NCI-H2196 treated with DMSO at 0.1 percent for 48 hours (cell line): Measurements from ENCODE around the gene PANK1.
A peak's percentile ranks its signal among the peaks of the same experiment; 100 is the strongest.

ENCODE experiments used
- DNase-seq: peaks from one replicate; lab custom pipeline; 2025; ENCODE audit not compliant: unreplicated experiment; lab: John Stamatoyannopoulos, UW

The PANK1 gene

DNA sequence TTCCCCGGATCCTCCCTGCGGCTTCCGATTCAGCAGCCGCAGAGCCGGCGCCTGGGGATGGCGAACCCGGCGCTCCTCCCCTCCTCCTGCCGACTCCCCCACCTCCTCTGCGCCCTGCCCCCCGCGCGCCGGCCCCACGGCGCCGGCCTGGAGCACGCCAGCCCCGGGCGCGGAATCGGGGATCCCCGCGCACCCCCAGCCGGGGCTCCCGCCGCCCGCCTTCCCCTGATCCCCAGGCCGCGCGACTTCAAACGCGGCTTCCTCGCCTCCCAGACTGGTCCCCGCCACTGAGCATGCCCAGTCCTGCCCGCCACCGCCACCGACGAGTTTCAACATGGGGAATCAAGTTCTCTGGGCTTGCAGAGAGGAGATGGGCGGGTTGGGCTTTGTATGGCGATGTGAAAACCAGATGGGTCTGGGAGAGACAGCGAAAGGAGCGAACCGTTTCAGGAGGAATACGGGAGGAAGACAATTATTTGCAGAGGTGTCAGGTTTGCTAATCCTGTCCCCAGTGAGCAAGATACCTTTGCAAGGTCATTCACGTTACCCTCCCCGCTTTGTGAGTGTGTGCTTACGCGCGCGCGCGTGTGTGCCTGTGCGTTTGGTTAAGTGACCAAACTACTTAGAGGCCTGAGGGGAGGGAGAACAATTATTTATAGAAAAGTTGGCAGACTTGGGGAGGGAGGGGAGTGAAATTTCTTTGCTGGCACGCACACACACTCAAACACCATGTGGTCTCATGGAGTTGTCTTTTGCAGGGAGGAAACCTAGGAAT lies at the start of gene PANK1:
Gene PANK1 (minus strand): TSS at position 276 of the 775 bp plus-strand sequence. CDS start 351 bp downstream, outside the sequence.
- no peak for DNase-seq

DNA sequence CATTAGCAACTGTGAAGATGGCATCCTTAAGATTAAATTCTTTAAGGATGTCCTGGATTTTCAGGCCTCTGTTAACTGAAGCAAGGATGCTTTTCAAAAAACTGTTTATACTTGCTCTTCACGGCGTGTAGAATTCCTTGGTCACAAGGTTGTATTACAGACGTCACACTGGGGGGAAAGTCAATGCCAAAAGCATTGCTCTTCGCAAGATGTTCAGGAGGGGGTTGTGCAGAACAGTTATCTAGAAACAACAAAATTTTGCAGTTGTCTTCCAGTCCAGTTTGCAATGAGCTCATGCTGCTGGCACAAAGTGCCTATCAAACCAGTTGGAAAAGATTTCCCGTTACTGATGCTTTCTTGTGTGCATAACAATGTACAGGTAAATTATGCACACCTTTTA lies 48.1 kb upstream of the PANK1 start:
- no peak for DNase-seq

DNA sequence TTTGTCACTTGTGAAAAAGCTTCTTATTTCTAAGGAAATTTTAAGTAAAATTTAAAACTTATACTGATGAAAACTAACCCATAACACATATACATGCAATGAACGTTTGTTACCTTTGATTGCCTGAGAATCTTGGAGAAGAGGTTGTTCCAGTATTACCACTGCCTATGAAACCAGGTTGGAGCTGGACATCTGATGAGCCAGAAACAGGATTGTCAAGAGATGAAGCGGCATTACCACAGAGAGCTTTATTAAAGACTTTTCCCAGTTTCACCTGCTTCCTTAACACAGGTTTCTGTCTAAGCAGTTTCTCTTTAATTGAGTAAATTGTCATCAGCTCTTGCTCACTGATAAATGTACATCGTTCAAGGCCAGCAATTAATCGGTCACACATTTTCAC lies 47.4 kb upstream of the PANK1 start:
- no peak for DNase-seq

DNA sequence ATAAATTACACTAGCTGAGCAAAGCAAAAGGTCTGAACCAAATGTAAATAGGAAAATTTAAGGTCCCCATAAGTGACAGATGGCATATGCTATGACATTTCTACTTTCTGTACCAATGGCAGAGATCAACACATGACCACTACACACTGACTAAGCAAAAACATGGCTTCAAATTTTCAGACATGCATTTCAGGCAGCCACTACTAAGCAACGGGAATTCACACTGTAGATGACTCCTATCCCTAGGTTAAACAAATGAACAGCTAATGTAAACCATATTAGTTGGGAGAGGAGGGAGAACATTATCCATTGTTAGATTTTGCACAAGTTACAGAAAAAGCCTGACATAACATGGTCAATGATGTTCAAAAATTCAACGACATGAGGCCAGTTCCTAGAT lies 45.0 kb upstream of the PANK1 start:
- DNase-seq = no peak

DNA sequence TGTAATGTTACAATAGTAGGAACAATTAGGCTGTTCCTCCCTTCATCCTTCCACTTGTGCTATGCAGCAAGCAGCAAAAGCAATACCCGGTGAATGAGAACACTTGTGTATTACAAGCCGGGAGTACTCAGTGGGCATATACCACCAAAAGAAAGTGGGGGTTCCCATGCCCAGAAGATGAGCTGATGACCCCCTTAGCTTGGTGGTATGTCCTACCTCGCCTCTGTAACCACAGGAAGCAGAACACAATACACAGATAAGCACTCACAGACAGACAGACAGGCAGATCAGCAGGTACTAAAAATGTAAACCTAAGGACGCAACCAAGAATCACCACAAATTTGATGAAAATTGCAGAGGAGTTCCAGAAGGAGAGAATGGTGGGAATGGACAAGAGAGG lies 40.9 kb upstream of the PANK1 start:
- no peak for DNase-seq

DNA sequence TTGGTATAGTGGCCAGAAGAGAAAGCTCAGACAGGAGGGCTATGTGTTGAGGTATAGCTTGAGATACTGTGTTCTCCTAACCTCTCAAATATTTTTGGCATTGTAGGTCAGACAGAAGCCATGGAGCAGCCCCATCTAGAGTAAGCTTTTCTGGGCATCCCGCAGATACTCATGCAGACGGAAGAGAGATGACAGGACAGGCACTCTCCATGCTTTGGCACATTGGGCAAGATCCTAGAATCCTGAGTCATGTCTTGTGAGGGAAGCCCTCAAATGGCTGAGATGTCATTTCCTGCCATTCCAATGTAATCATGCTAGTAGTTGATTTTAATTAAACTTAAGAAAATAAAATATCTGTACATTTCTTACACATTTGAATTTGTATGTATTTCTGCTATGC lies 39.6 kb upstream of the PANK1 start:
- DNase-seq = no peak

DNA sequence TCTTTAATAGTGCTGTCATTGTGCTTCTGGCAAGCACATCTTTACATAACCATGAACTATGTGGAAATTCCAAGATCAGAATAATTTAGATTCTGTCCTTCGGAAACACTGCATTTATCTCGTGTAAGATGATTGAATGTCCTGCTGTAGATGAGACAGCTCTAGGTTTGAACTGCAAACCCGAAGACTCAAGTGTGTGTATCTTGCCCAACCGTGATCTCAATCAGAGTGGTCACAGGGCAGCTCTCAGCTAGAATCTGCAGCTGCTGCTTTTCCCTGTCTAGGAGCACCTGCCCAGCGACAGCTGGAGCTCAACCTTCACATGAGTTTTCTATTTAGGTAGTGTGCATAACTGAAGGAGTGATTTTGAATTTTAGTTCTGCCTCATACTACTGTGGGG lies 38.8 kb upstream of the PANK1 start:
- DNase-seq = peak; percentile 2

DNA sequence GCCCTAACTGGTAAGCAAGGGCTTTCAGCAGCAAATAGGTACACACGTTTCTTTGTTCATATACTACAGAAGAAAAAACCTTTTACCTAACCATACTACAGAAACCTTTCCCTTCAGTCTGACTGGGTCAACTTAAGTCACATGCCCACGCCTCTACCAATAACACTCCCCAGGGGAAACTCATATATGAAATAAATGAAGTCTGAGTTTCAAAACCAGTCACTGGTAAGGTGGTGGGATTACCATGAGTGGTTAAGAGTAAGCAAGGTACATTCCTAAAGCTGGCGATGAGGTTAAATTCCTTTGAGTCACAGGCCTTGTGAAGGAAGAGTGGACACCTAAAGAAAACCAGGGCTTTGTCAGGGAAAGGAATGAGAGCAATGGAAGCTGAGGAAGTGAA lies 34.9 kb upstream of the PANK1 start:
- DNase-seq = no peak

DNA sequence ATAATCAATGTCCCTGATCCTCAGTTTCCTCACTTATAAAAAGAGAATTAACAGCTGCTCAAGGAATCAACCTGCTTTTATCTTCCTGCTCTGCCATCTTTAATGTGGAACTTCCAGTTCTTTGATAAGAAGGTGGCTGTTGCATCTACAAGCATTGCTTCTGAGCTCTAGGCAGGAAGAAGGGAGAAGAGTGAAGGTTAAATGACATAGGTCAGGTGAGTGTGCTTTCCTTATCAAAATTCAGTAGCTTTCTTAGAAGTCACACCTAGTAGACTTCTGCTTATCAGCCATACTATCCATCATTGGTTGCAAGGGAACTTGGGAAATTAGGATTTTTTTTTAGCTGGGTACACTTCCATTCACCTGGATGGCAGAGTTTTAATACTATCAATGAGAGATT lies 32.3 kb upstream of the PANK1 start:
- DNase-seq = no peak

DNA sequence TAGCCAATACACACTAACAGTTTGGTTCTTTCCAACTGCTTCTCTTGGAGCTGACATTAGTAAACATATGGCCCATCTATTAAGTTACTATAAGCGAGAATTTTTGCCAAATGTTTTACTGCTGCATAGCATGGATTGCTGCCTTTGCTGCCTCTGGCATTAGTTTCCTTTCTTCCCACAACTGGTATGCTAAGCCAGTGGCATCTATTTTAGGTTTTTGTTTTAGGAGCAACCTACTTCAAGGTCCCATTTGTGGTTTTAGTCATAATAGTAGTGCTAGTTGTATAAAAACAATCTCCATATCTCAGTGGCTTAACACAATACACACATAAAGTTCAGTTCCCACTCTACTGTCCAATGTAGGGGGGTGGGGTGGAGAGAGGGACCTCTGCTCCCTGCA lies 25.9 kb upstream of the PANK1 start:
- no peak for DNase-seq

DNA sequence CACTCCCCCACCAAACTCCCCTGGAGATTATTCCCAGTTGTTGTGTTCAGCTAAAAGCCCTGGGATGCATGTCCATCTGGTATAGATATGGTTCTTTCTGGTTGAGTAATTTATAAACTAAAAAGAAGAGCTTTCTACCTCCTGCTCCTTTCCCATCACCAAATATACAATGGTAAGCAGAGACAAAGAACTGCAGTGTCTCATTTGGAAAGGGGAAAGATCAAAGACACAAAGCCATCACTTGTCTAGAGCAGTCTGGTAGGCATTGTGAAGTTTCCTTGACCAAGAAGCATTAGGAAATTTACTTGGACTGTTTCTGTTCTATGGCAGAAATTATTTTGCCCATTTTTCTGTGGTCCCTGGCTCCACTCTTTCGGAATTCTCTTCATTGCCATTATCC lies 24.9 kb upstream of the PANK1 start:
- no peak for DNase-seq

DNA sequence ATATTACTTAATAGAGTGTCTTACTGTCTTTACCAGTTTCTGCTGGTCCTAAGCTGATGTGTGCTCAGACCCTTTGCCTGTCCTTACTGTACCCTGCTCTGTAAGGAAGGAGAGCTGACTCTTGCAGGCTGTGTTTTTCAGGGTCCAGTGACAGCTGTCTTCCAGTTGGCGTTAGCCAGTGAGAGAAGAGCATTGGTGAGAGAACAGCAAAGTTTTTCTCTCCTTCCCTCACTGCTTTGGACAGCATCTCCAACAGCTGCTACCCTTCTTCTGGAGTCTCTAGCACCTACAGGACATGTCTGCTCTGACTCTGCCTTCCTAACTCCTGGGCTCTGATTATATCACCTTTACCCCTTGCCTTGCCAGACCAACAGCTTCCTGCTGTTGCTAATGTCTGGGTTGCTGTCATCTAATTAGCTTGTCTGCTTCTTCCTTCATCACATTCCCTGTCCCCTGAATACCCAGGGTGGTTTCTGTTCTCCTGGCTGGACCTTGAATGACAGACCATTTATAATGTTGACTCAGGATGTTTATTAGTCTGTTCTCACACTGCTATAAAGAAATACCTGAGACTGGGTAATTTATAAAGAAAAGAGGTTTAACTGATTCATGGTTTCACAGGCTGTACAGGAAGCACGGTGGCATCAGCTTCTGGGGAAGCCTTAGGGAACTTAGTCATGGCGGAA lies 23.5 kb upstream of the PANK1 start:
- no peak for DNase-seq

DNA sequence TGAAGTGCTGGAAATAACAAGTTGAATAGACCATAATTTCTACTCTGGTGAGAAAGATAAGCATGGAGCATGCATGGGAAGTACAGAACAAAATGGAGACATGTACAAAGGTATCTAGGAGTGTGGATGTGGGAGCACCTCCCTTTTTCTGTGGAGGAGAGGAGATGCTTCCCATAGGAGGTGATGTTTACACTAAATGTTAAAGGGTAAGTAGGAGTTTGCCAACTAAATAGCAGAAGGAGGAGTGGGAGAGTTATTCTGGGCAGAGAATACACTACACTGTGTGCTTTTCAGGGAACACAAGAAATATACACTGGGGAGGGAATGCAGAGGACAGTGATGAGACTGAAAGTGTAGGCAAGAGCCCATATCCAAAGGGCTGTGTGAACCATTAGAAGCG lies 21.1 kb upstream of the PANK1 start:
- DNase-seq = no peak

DNA sequence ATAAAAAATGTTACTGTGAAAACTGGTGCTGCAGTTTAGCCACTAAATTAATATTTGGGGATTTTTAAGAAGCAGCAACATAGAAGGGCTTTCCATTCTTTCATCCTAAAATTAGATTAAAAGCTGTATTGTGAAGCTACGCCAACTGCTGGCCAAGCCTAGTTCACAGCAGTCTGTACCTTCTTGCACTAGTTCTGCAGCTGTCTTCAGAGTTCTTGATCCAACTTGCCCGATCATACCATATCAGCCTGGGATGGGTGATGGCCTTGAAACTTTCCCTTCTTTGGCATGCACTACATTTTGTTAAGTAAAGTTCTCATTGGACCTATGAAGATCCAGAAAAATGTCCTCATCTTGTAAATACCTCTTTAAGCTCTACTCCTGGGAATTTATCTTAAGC lies 20.3 kb upstream of the PANK1 start:
- no peak for DNase-seq

DNA sequence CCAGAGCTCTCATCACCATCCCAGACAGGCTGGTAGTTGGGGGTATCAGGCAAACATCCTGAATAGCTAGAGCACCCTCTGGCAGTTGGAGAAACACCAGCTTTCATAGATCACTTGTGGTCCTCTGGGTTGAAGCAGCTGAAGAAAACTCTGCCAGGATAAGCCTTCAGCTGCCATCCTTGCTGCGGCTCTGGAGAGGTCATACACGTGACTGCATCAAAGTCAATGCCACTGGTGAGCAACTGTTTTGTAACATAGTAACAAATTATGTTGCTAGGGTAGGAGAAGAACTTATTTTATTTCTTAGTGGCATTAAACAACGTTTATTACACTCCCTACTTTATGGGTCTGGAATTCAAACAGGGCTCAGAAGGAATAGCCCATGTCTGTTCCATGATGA lies 19.2 kb upstream of the PANK1 start:
- DNase-seq = no peak

DNA sequence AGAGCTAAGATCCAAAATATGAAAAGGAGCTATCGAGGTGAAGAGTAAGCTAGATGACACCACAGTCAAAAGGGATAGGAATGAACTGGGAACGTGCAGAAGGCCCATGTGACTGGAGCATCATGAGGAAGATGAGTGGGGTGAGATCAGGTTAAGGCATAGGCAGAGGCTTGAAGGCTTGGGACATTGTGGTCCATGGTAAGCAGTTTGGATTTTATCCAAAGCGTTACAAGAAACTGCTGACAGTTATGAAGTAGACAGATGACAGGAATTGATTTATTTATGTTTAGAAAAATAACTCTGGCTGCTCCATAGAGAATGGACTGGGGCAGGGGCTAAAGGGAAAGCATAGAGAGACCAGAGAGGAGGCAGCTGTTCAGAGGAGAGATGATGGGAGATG lies 18.1 kb upstream of the PANK1 start:
- no peak for DNase-seq

DNA sequence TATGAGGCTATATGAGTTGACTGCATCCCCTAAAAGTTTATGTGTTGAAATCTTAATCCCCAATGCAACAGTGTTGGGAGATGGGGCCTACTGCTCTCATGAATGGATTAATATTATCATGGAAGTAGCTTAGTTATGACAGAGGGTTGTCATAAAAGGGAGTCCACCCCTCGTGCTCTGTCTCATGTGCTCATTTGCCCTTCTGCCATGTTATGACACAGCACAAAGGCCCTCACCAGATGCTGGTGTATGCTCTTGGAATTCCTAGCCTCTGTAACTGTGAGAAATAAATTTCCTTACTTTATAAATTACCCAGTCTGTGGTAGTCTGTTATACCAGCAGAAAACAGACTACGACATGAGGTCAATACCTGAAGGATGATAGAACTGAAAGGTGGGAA lies 17.6 kb upstream of the PANK1 start:
- no peak for DNase-seq

DNA sequence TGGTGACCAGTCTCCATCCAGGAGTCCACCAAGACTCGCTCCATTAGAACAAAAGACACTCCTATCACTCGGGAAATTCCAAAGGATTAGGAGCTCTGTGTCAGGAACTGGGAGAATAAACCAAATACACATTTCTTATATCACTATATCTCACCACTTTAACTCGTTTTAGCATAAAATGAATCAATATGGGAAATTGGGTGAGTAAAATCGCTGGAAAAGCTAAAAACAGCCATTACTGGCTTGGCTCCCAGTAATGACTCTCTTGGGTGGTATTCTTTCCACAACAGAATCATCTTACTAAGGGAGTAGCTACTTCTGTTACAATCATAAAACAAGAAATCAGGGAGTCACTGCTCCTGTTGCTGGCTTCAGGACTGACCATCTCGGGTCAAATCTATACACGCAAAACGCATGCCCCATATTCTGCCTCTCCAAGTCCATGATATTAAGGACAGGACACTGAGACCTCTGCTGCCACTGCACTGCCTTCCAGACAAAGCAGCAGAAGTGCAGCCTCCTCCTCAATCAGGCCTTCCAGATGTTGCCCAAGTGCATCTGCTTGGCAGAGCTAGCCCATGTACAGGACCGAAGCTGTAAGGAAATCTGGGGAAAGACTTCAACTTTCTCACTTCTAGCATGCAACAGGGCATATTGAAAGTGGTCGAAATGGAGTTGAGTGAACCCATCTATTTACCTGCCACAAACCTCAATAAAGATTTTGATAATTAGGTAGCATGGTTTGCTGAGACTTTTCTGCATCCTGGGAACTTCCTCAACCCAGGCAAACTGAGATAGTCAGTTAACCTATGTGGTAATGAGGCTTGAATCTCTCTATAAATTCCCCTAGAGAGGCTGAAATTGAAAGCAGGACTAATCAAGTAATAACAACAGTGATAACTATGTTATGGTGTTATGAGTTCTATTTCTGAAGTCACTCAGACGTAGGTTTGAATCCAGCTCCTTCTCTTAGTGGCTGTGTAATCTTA lies 14.4 kb upstream of the PANK1 start:
- DNase-seq = no peak

DNA sequence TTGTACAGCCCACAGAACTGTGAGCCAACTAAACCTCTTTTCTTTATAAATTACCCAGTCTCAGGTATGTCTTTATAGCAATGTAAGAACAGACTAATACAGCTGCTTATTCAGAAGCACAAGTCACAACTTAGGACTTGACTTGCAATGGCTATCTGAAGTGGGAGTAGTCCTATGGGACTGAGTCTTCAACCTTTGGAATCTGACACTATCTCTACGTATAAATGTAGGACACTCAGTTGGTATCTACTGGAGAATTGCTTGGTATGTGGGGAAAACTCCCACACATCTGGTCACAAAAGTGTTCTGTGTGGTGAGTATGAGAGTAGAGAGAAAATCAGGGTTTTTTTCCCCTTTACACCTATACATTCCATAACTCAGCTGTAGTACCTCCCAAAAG lies 12.3 kb upstream of the PANK1 start:
- DNase-seq = no peak

DNA sequence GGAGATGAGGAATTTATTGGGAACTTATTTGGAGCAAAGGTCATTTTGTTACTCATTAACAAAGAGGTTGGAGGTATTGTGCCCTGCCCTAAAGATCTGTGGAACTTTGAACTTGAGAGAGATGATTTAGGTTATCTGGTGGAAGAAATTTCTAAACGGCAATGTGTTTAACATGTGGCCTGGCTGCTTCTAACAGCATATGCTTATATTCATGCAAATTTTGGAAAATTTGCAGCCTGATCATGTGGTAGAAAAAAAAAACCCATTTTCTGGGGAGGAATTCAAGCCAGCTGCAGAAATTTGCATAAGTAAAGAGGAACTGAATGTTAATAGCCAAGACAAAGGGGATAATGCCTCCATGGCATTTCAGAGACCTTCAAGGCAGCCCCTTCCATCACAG lies 10.7 kb upstream of the PANK1 start:
- DNase-seq = no peak

DNA sequence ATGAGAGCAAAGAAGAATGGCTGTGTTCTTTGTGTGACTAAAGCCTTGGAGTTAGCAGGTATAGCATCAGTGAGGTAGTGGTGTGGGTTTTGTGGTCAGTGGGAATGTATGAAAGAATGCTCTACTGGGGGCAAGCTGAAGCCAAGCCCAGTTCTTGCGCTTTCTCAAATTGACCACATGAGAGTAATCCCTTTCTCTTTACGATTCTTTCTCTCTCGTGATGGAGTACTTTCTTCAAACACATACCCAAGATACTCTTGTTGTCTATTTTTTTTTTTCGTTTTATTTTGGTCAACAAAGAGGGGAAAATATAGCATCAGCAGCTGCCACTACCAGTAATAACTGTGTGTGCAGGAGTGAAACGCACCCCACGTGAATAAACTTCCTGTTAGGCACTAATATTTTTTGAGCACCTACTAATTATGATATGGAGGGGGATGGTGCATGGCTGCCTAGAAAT lies 8.4 kb upstream of the PANK1 start:
- no peak for DNase-seq
